SK-N-SH (cell line): ENCODE results near the gene HCN4. TPM values are rescaled to one million over a fixed set of nuclear protein-coding genes. Genes with fewer than 3 reads are reported as not detected.

Source experiments
- CTCF ChIA-PET: fragments of 300-600, 350-600 bp; formaldehyde crosslinking; extraction: SDS; loops from one replicate; lab custom pipeline; 2021; lab: Yijun Ruan, JAX
- POLR2A ChIA-PET: fragments of 350-600 bp; sonication (Branson Sonifier 250); formaldehyde crosslinking; extraction: SDS; loops from one replicate; lab custom pipeline; 2020; ENCODE audit warnings: antibody characterized with exemption, inconsistent platforms; lab: Yijun Ruan, JAX
- DNase-seq: peaks from one replicate; pipeline ENCODE4 v3.0.0; 2012
- H2AFZ ChIP-seq: fragments of 200-600 bp; sonication (generic); 2 replicates; pipeline ENCODE4 v1.8.1; 2016; ENCODE audit warnings: antibody characterized with exemption, mild to moderate bottlenecking, low read depth
- H3F3A ChIP-seq: fragments of 200-600 bp; sonication (generic); replicated peaks from 2 replicates; pipeline ENCODE3; 2016; ENCODE audit warnings: antibody characterized with exemption, mild to moderate bottlenecking; ENCODE audit not compliant: insufficient read depth
- H3K27ac ChIP-seq, 2 experiments: fragments of 200-500 bp in 1 of 2; fragments of 200-600 bp in 1 of 2; sonication (Bioruptor generic) in 1 of 2; sonication (generic), shearing (Covaris generic) in 1 of 2; 2 replicates each; pipeline versions ENCODE4 v1.5.1 to v1.6.1; 2014 to 2016; ENCODE audit warnings: low read depth in 2 of 2, inconsistent platforms in 1 of 2, low read length in 1 of 2, mild to moderate bottlenecking in 1 of 2, mixed read lengths in 1 of 2
- H3K27me3 ChIP-seq: fragments of 200-600 bp; sonication (generic), shearing (Covaris generic); 2 replicates; pipeline ENCODE4 v1.6.1; 2016; ENCODE audit warnings: mixed run types; ENCODE audit not compliant: insufficient read depth
- H3K36me3 ChIP-seq, 2 experiments: fragments of 200-500 bp in 1 of 2; fragments of 200-600 bp in 1 of 2; sonication (Bioruptor generic) in 1 of 2; sonication (generic) in 1 of 2; replicated peaks in 1 of 2; 2 replicates each; pipeline versions ENCODE3 to v1.5.1; 2014 to 2016; ENCODE audit warnings: low read length in 1 of 2, mild to moderate bottlenecking in 1 of 2; ENCODE audit not compliant: insufficient read depth in 2 of 2, control insufficient read depth in 1 of 2
- H3K4me1 ChIP-seq, 2 experiments: fragments of 200-500 bp in 1 of 2; fragments of 200-600 bp in 1 of 2; sonication (Bioruptor generic) in 1 of 2; sonication (generic), shearing (Covaris generic) in 1 of 2; 2 replicates each; pipeline versions ENCODE4 v1.5.1 to v1.6.1; 2014 to 2016; ENCODE audit warnings: low read depth in 1 of 2, low read length in 1 of 2, mixed run types in 1 of 2; ENCODE audit not compliant: insufficient read depth in 2 of 2, control insufficient read depth in 1 of 2
- H3K4me2 ChIP-seq: fragments of 200-600 bp; sonication (generic), shearing (Covaris generic); 2 replicates; pipeline ENCODE4 v1.6.1; 2017; ENCODE audit warnings: mixed run types
- H3K4me3 ChIP-seq, 2 experiments: fragments of 200-500 bp in 1 of 2; fragments of 200-600 bp in 1 of 2; sonication (Bioruptor generic) in 1 of 2; sonication (generic), shearing (Covaris generic) in 1 of 2; 2 replicates each; pipeline versions ENCODE4 v1.5.1 to v1.8.1; 2014 to 2016; ENCODE audit warnings: low read depth in 2 of 2, inconsistent platforms in 1 of 2, low read length in 1 of 2, mild to moderate bottlenecking in 1 of 2, mixed read lengths in 1 of 2, moderate library complexity in 1 of 2
- H3K79me2 ChIP-seq: fragments of 200-600 bp; sonication (generic); 2 replicates; pipeline ENCODE4 v1.8.1; 2017; ENCODE audit warnings: mild to moderate bottlenecking; ENCODE audit not compliant: insufficient read depth
- H3K9ac ChIP-seq: fragments of 200-600 bp; sonication (generic); 2 replicates; pipeline ENCODE4 v1.6.1; 2017; ENCODE audit warnings: mixed run types
- H3K9me2 ChIP-seq: fragments of 200-600 bp; sonication (generic); 2 replicates; pipeline ENCODE4 v1.6.1; 2017; ENCODE audit warnings: mixed run types
- H3K9me3 ChIP-seq: fragments of 200-600 bp; sonication (generic); 2 replicates; pipeline ENCODE4 v1.6.1; 2017; ENCODE audit warnings: mixed run types, mild to moderate bottlenecking, moderate library complexity
- H4K20me1 ChIP-seq: fragments of 200-600 bp; sonication (generic); 2 replicates; pipeline ENCODE4 v1.6.1; 2017; ENCODE audit warnings: mild to moderate bottlenecking, mixed run types; ENCODE audit not compliant: insufficient read depth
- CHD2 ChIP-seq: fragments of 150-350 bp; IDR thresholded peaks from 2 replicates; pipeline ENCODE4 v1.6.1; 2018; ENCODE audit warnings: low read length; ENCODE audit not compliant: partially characterized antibody
- ELF1 ChIP-seq: IDR thresholded peaks from 2 replicates; pipeline ENCODE4 v1.4.0; 2012
- EZH2phosphoT487 ChIP-seq: fragments of 200-600 bp; sonication (generic); IDR thresholded peaks from 2 replicates; pipeline ENCODE4 v1.6.1; 2017; ENCODE audit warnings: low read depth, mixed run types, mild to moderate bottlenecking, antibody characterized with exemption, moderate library complexity, borderline replicate concordance
- FOXM1 ChIP-seq: IDR thresholded peaks from 2 replicates; pipeline ENCODE4 v1.4.0; 2012; ENCODE audit warnings: low read depth, mild to moderate bottlenecking
- GABPA ChIP-seq: IDR thresholded peaks from 2 replicates; pipeline ENCODE4 v1.4.0; 2012; ENCODE audit warnings: low read depth, mild to moderate bottlenecking
- GATA2 ChIP-seq: sonication (generic); formaldehyde crosslinking; IDR thresholded peaks from 2 replicates; pipeline ENCODE4 v1.5.0; 2020; ENCODE audit warnings: mild to moderate bottlenecking, missing genetic modification reagents
- IRF3 ChIP-seq: fragments of 150-350 bp; IDR thresholded peaks from 2 replicates; pipeline ENCODE4 v1.6.1; 2016; ENCODE audit warnings: mild to moderate bottlenecking, low read depth, low read length
- JUND ChIP-seq: IDR thresholded peaks from 2 replicates; pipeline ENCODE4 v1.4.0; 2012
- MAX ChIP-seq: IDR thresholded peaks from 2 replicates; pipeline ENCODE4 v1.4.0; 2012; ENCODE audit warnings: low read depth
- MEF2A ChIP-seq: IDR thresholded peaks from 2 replicates; pipeline ENCODE4 v1.4.0; 2012; ENCODE audit warnings: low read depth, borderline replicate concordance
- MXI1 ChIP-seq: IDR thresholded peaks from 2 replicates; pipeline ENCODE4 v1.6.1; 2012; ENCODE audit warnings: mild to moderate bottlenecking, low read depth, low read length, improper control_type of control experiment
- NFIC ChIP-seq: IDR thresholded peaks from 2 replicates; pipeline ENCODE4 v1.4.0; 2012; ENCODE audit warnings: borderline replicate concordance
- POLR2AphosphoS5 ChIP-seq: IDR thresholded peaks from 2 replicates; pipeline ENCODE4 v1.6.1; 2012; ENCODE audit warnings: low read depth, low read length
- RCOR1 ChIP-seq: fragments of 150-350 bp; IDR thresholded peaks from 2 replicates; pipeline ENCODE4 v1.6.1; 2017; ENCODE audit warnings: antibody characterized with exemption, low read length
- REST ChIP-seq: IDR thresholded peaks from 2 replicates; pipeline ENCODE4 v1.6.1; 2012; ENCODE audit warnings: mild to moderate bottlenecking, low read depth, low read length, moderate library complexity
- RFX5 ChIP-seq: IDR thresholded peaks from 2 replicates; pipeline ENCODE4 v1.6.1; 2012; ENCODE audit warnings: mild to moderate bottlenecking, improper control_type of control experiment, low read length
- RXRA ChIP-seq: IDR thresholded peaks from 2 replicates; pipeline ENCODE4 v1.4.0; 2012; ENCODE audit warnings: low read depth, mild to moderate bottlenecking, borderline replicate concordance
- SIN3A ChIP-seq: IDR thresholded peaks from 2 replicates; pipeline ENCODE4 v1.6.1; 2012; ENCODE audit warnings: low read depth, mild to moderate bottlenecking, low read length, moderate library complexity, borderline replicate concordance
- TAF1 ChIP-seq: IDR thresholded peaks from 2 replicates; pipeline ENCODE4 v1.6.1; 2012; ENCODE audit warnings: low read depth, mild to moderate bottlenecking, low read length, moderate library complexity, borderline replicate concordance
- TCF12 ChIP-seq: IDR thresholded peaks from 2 replicates; pipeline ENCODE4 v1.4.0; 2012
- USF2 ChIP-seq: fragments of 150-350 bp; IDR thresholded peaks from 2 replicates; pipeline ENCODE4 v1.6.1; 2017; ENCODE audit warnings: antibody characterized with exemption, low read length, low read depth, borderline replicate concordance
- YY1 ChIP-seq: IDR thresholded peaks from 2 replicates; pipeline ENCODE4 v1.4.0; 2012; ENCODE audit warnings: low read depth, mild to moderate bottlenecking
- ZBTB33 ChIP-seq: IDR thresholded peaks from 2 replicates; pipeline ENCODE4 v1.4.0; 2012; ENCODE audit warnings: low read depth, borderline replicate concordance
- WGBS: methylation state at CpG from one replicate; pipeline ENCODE4 v1.1.6; 2017; ENCODE audit warnings: low lambda C conversion rate; 5-methylcytosine and 5-hydroxymethylcytosine counted together
- polyA plus RNA-seq, 3 experiments: library from polyadenylated mRNA; depleted of rRNA; stranded (reverse); fragments of >200 nt; gene quantifications; 2 replicates each; pipeline ENCODE4 v1.2.3, GENCODE V29; 2012

The HCN4 gene
- polyA plus RNA-seq, 1 of the 3 experiments (the other 2 are of a cell fraction): not detected

GRCh38 chr15:73374604-73375003, 5.8 kb upstream of the HCN4 start (continued):
- TF ChIP-seq REST (no peak), IRF3 (no peak), RCOR1 (peak; percentile 64; the same call in 1 of the 2 replicates), NFIC (no peak), USF2 (no peak), CHD2 (peak; percentile 48), EZH2phosphoT487 (no peak), RFX5 (no peak), ELF1 (no peak), GABPA (no peak), TAF1 (no peak), POLR2AphosphoS5 (no peak), TCF12 (peak; percentile 14; the same call in 1 of the 2 replicates), MAX (no peak), JUND (no peak), GATA2 (CRISPR knock-in tag) (peak; percentile 55; the same call in 1 of the 2 replicates), FOXM1 (no peak)

GRCh38 chr15:73373221-73373620, 4.5 kb upstream of the HCN4 start:
- no peaks in the 10 kb centered on the region for H3K9me2 ChIP-seq
- peaks cover 0 to 29% of the 10 kb centered on the region in 2 experiments; a peak in 1 of 4 replicates for H3K4me1 ChIP-seq
- H3K9me3 ChIP-seq: no peaks in the 10 kb centered on the region
- no peak overlapping the region for H3K27ac ChIP-seq
- POLR2A ChIA-PET: no interaction called here
- no peaks in the 10 kb centered on the region for H3K79me2 ChIP-seq
- no peak overlapping the region for H3K4me2 ChIP-seq
- no peak overlapping the region for H2AFZ ChIP-seq
- H4K20me1 ChIP-seq: no peaks in the 10 kb centered on the region
- no peaks in the 10 kb centered on the region for H3K36me3 ChIP-seq
- CTCF ChIA-PET: interaction anchor here (0.7 kb wide), 1 partner anchor 38 kb away, joined by 3 read pairs; no protein-coding TSS in a partner anchor
- peaks cover 12% of the 10 kb centered on the region; the same call in 1 of the 2 replicates for H3K27me3 ChIP-seq
- DNase-seq: no peak
- H3F3A ChIP-seq: peaks cover 9% of the 10 kb centered on the region
- WGBS: 18% methylated on average over 1 of the region's 1 CpG
- no peak overlapping the region for H3K9ac ChIP-seq
- H3K4me3 ChIP-seq: no peak overlapping the region
- TF ChIP-seq FOXM1 (no peak), RXRA (no peak), ZBTB33 (no peak), GATA2 (CRISPR knock-in tag) (no peak), TCF12 (no peak), SIN3A (no peak), MXI1 (no peak), YY1 (no peak), USF2 (no peak), MAX (no peak), MEF2A (no peak)
